ENCODE measurements around the gene SLC39A8.
A peak's percentile ranks its signal among the peaks of the same experiment; 100 is the strongest.

Gene SLC39A8

DNA sequence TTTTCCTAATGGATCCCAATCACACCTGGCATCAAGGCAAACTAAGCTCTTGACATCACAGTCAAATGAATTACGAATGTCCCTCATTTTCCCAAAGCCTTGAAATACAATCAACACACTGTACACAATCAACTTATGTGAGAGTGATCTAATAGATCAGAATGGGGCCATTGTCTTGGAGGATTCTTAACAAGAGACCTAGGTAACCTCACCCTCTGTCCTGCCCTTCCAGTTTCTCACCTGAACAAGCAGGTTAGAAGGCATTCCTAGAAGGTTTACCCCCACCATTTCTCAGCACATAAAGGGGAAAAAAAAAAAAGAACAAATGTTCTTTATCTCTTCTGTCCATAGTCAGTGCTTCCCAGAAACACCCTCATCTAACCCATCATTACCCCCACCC, 6.3 kb downstream of the SLC39A8 start:
- no peak overlapping the region for H3K9ac ChIP-seq (ENCODE audit: low read depth, low read length)
- no peaks in the 10 kb centered on the region for H3K36me3 ChIP-seq (ENCODE audit: insufficient read depth, low read length)
- WGBS, result 94% methylated on average over 1 of the region's 1 CpG
- H3K9me3 ChIP-seq (ENCODE audit: insufficient read depth, low read depth, low read length), result no peaks in the 10 kb centered on the region
- H3K27me3 ChIP-seq (ENCODE audit: insufficient read depth, low read length), result peaks cover 17% of the 10 kb centered on the region
- H3K4me3 ChIP-seq (ENCODE audit: low read length), result no peak overlapping the region
- no peak overlapping the region for H3K27ac ChIP-seq (ENCODE audit: low read depth, low read length)
- peaks cover 59% of the 10 kb centered on the region for H3K4me1 ChIP-seq (ENCODE audit: insufficient read depth, low read length)

DNA sequence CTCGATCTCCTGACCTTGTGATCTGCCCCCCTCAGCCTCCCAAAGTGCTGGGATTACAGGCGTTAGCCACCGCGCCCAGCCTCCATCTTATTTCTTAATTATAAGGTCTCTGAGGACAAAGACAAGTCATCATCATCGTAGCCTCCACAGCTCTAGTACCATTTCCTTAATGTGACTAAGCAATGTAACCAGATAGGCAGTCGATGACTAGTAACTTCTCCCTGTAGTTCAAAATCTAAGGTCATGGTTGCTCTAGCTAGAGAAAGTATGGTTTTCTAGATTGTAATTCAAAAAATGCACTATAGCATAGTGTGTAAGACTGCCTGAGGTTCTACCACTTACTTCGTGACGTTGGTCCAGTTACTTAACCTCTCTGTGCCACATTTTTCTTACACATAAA, 6.9 kb downstream of the SLC39A8 start:
- peaks cover 53% of the 10 kb centered on the region for H3K4me1 ChIP-seq (ENCODE audit: insufficient read depth, low read length)

DNA sequence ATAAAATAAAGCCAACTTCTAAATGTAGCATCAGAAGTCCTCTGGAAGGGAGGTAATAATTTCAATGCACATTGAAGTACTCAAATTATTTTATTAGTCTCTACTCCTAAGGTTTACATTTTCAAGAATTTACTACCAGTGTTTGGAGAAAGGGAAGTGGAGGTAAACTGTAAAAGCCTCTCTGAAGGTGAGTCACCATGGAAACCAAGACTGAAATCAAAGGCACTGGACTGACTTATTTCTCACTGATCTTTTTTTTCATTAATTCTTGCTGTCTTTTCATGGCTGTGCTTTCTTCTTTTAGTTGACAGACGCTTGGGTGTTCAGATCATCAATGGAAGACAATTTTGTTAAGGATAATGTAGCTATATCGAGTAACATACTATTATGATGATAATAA, 9.7 kb downstream of the SLC39A8 start:
- Histone ChIP-seq H3K9me3 (ENCODE audit: insufficient read depth, low read depth, low read length) (no peaks in the 10 kb centered on the region), H3K36me3 (ENCODE audit: insufficient read depth, low read length) (no peaks in the 10 kb centered on the region), H3K4me3 (ENCODE audit: low read length) (no peak overlapping the region), H3K27me3 (ENCODE audit: insufficient read depth, low read length) (no peaks in the 10 kb centered on the region), H3K9ac (ENCODE audit: low read depth, low read length) (no peak overlapping the region), H3K27ac (ENCODE audit: low read depth, low read length) (no peak overlapping the region), H3K4me1 (ENCODE audit: insufficient read depth, low read length) (peaks cover 25% of the 10 kb centered on the region)
- 100% methylated on average over 1 of the region's 2 CpGs for WGBS

More for the DNA sequence above, 6.9 kb downstream of the SLC39A8 start:
- Histone ChIP-seq H3K4me3 (ENCODE audit: low read length) (no peak overlapping the region), H3K9ac (ENCODE audit: low read depth, low read length) (no peak overlapping the region), H3K27ac (ENCODE audit: low read depth, low read length) (no peak overlapping the region), H3K9me3 (ENCODE audit: insufficient read depth, low read depth, low read length) (no peaks in the 10 kb centered on the region), H3K36me3 (ENCODE audit: insufficient read depth, low read length) (no peaks in the 10 kb centered on the region), H3K27me3 (ENCODE audit: insufficient read depth, low read length) (peaks cover 11% of the 10 kb centered on the region)
- WGBS, result 93% methylated on average over 6 of the region's 8 CpGs

DNA sequence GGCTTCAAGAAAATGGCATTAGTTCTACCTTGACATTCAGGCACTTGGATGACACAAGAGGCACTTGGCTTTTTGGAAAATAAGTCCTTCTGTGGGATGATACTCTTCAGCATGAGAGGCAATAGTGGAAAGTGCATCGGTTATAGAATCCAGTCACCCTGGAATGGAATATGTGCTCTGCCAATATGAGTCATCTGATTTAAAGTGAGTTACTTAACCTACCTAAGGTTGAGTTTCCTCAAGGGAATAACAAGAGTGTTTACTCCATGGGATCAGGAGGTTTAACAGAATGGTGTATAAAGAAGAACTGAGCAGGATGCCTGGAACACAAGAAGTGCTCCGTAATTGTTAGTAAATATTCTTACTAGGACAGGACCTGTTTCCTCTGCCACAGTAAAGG, 10.7 kb downstream of the SLC39A8 start:
- no peaks in the 10 kb centered on the region for H3K27me3 ChIP-seq (ENCODE audit: insufficient read depth, low read length)
- no peak overlapping the region for H3K27ac ChIP-seq (ENCODE audit: low read depth, low read length)
- H3K4me3 ChIP-seq (ENCODE audit: low read length), result no peak overlapping the region
- 98% methylated on average over 2 of the region's 2 CpGs for WGBS
- no peaks in the 10 kb centered on the region for H3K9me3 ChIP-seq (ENCODE audit: insufficient read depth, low read depth, low read length)
- peaks cover 25% of the 10 kb centered on the region for H3K4me1 ChIP-seq (ENCODE audit: insufficient read depth, low read length)
- H3K36me3 ChIP-seq (ENCODE audit: insufficient read depth, low read length), result no peaks in the 10 kb centered on the region
- H3K9ac ChIP-seq (ENCODE audit: low read depth, low read length), result no peak overlapping the region

DNA sequence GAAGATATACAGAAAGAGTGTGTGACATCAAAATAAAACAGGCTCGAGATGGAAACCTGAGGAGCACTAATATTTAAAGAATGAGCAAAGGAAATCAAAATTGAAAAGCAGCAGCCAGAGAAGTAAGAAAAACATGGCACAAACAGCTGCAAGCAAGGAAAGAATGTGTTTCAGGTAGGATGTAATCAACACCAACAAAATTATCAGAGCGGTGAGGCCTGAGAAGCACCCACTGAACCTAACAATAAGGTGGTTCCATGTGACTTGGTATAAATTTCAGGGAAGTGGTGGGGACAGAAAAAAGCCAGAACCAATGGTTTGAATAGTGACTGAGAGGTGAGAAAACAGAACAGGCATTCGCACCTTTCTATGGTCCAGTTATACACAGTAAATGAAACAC, 11.5 kb downstream of the SLC39A8 start:
- Histone ChIP-seq H3K36me3 (ENCODE audit: insufficient read depth, low read length) (no peaks in the 10 kb centered on the region), H3K4me1 (ENCODE audit: insufficient read depth, low read length) (peaks cover 21% of the 10 kb centered on the region), H3K4me3 (ENCODE audit: low read length) (no peak overlapping the region), H3K9ac (ENCODE audit: low read depth, low read length) (no peak overlapping the region), H3K27ac (ENCODE audit: low read depth, low read length) (no peak overlapping the region), H3K9me3 (ENCODE audit: insufficient read depth, low read depth, low read length) (no peaks in the 10 kb centered on the region), H3K27me3 (ENCODE audit: insufficient read depth, low read length) (no peaks in the 10 kb centered on the region)
- 92% methylated on average over 3 of the region's 3 CpGs for WGBS

DNA sequence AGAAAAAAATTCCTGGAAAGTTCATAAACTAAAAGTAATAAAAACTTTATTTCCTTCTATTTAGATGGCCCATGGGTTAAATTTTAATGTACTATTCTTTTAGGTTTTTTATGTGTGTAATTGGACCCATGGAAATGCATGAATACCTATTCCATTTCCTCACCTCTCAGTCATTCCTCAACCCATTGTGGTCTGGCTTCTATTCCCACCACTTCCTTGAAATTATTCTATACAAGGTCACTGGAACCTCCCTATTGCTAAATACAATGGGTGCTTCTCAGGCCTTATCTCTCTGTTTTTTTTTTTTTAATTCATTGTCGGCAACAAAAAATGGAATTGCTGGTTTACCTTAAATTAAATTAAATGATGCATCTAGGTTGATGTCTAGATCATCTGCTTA, 17.2 kb downstream of the SLC39A8 start:
- 93% methylated on average over 1 of the region's 1 CpG for WGBS
- Histone ChIP-seq H3K27me3 (ENCODE audit: insufficient read depth, low read length) (no peaks in the 10 kb centered on the region), H3K4me1 (ENCODE audit: insufficient read depth, low read length) (peaks cover 12% of the 10 kb centered on the region), H3K36me3 (ENCODE audit: insufficient read depth, low read length) (no peaks in the 10 kb centered on the region), H3K9me3 (ENCODE audit: insufficient read depth, low read depth, low read length) (no peaks in the 10 kb centered on the region), H3K9ac (ENCODE audit: low read depth, low read length) (no peak overlapping the region), H3K4me3 (ENCODE audit: low read length) (no peak overlapping the region), H3K27ac (ENCODE audit: low read depth, low read length) (no peak overlapping the region)

DNA sequence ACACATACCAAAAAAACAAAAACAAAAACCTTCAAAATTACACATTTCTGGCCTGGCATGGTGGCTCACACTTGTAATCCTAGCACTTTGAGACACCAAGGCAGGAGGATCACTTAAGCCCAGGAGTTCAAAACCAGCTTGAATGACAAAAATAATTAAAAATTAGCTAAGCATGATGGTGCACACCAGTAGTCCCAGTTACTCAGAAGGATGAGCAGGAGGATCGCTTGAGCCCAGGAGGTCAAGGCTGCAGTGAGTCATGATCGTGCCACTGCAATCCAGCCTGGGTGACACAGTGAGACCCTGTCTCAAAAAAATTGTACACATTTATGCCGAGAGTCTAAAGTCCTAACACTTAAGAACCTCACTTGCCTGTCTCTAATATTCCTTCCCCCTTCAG, 18.3 kb downstream of the SLC39A8 start:
- no peaks in the 10 kb centered on the region for H3K9me3 ChIP-seq (ENCODE audit: insufficient read depth, low read depth, low read length)
- no peak overlapping the region for H3K4me3 ChIP-seq (ENCODE audit: low read length)
- WGBS, result 96% methylated on average over 3 of the region's 3 CpGs
- peaks cover 23% of the 10 kb centered on the region for H3K4me1 ChIP-seq (ENCODE audit: insufficient read depth, low read length)
- H3K27ac ChIP-seq (ENCODE audit: low read depth, low read length), result no peak overlapping the region
- H3K27me3 ChIP-seq (ENCODE audit: insufficient read depth, low read length), result no peaks in the 10 kb centered on the region
- no peak overlapping the region for H3K9ac ChIP-seq (ENCODE audit: low read depth, low read length)
- H3K36me3 ChIP-seq (ENCODE audit: insufficient read depth, low read length), result no peaks in the 10 kb centered on the region

DNA sequence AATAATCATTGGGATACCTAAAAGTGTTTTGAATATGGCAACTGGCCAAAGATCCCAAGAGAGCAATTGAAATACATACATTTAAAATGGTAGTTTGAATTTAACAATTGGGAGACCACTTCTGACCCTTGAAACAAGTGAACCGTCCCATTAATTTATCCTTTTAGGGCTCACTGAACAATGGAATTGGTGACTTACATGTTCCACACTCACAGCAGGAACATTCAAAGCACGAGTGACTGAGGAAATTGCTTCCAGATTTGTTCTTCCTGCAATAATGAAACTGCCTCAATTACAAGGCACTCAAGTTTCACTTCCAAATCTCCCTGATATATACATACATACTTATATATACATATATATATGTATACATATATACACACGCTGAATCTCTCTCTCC, 20.6 kb downstream of the SLC39A8 start:
- H3K36me3 ChIP-seq (ENCODE audit: insufficient read depth, low read length), result no peaks in the 10 kb centered on the region
- H3K27ac ChIP-seq (ENCODE audit: low read depth, low read length), result no peak overlapping the region
- H3K4me1 ChIP-seq (ENCODE audit: insufficient read depth, low read length), result peaks cover 36% of the 10 kb centered on the region
- no peaks in the 10 kb centered on the region for H3K27me3 ChIP-seq (ENCODE audit: insufficient read depth, low read length)
- no peaks in the 10 kb centered on the region for H3K9me3 ChIP-seq (ENCODE audit: insufficient read depth, low read depth, low read length)
- no peak overlapping the region for H3K9ac ChIP-seq (ENCODE audit: low read depth, low read length)
- 90% methylated on average over 3 of the region's 3 CpGs for WGBS
- H3K4me3 ChIP-seq (ENCODE audit: low read length), result no peak overlapping the region

DNA sequence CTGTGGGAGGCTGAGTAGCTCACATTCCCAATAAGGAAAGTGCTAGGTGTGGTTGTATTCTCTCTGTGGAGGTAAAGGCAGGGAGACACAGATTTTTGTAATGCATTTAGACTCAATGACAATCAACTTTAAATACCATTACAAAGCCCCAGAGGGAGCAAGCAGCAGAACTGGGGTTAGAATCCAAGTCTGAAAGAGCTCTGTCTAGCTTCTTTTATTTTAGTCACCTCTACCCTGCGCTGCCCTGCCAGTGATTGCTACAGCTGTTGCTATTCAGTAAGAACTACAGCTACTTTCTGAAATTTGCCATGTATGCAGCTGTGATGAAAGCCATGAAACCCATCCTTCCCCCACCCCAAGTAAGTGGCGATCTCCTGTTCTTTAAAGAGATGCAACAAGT, 22.5 kb downstream of the SLC39A8 start:
- Histone ChIP-seq H3K9me3 (ENCODE audit: insufficient read depth, low read depth, low read length) (no peaks in the 10 kb centered on the region), H3K36me3 (ENCODE audit: insufficient read depth, low read length) (no peaks in the 10 kb centered on the region), H3K4me1 (ENCODE audit: insufficient read depth, low read length) (peaks cover 52% of the 10 kb centered on the region), H3K9ac (ENCODE audit: low read depth, low read length) (no peak overlapping the region), H3K27me3 (ENCODE audit: insufficient read depth, low read length) (no peaks in the 10 kb centered on the region), H3K4me3 (ENCODE audit: low read length) (no peak overlapping the region), H3K27ac (ENCODE audit: low read depth, low read length) (peak overlapping the region; percentile 47; the same call in 1 of the 2 replicates)
- WGBS, result 85% methylated on average over 2 of the region's 2 CpGs

DNA sequence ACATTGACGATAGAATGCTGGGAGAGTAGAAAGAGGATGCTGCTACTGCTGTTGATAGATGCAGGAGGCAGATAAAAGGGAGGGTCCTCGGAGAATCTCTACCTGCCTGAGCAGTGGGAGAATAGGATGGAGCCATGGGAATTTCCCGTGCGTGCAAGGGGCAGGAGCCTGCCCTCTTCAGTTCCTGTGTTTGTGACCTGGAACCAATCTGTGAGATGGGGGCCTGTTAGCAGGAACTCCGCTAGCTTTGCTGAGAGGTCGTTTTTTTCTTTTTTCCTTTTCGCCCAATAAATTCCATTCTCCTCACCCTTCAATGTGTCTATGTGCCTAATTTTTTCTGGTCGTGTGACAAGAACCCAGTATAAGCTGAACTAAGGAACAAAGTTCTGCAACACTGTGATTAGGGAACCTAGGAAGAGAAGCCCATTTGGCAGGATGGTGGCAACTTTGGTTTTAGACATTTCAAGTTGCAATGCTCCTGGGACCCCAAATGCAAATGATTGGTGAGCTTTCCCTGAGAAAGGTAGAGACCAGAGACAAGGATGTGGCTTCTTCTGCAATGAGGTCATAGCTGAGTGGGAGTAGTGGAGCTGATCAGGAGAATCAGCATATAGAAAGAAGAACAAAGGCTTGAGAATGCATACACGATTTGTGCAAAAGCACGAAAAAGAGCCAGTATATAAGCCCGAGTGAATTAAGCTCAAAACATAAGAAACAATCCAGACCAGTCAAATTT, 23.9 kb downstream of the SLC39A8 start:
- Histone ChIP-seq H3K27ac (ENCODE audit: low read depth, low read length) (peak overlapping the region; percentile 47; the same call in 1 of the 2 replicates), H3K27me3 (ENCODE audit: insufficient read depth, low read length) (no peaks in the 10 kb centered on the region), H3K36me3 (ENCODE audit: insufficient read depth, low read length) (no peaks in the 10 kb centered on the region), H3K9ac (ENCODE audit: low read depth, low read length) (no peak overlapping the region), H3K9me3 (ENCODE audit: insufficient read depth, low read depth, low read length) (no peaks in the 10 kb centered on the region), H3K4me1 (ENCODE audit: insufficient read depth, low read length) (peaks cover 52% of the 10 kb centered on the region), H3K4me3 (ENCODE audit: low read length) (no peak overlapping the region)
- 70% methylated on average over 11 of the region's 11 CpGs for WGBS

DNA sequence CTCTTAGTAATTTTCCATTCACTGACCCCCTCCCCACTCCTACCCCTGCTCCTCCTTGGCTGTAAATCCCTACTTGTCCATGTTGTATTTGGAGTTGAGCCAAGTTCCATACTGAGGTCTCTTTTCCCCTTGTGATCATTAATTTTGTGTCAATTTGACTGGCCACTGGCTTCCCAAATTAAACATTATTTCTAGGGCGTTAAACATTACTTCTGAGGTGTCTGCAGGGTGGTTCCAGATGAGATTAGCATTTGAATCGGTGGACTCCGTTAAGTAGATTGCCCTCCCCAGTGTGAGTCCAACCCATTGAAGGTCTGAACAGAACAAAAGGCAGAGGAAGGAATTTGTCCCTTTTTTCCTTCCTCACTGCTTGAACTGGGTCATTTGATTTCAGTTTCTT, 25.7 kb downstream of the SLC39A8 start:
- Histone ChIP-seq H3K27me3 (ENCODE audit: insufficient read depth, low read length) (no peaks in the 10 kb centered on the region), H3K9ac (ENCODE audit: low read depth, low read length) (no peak overlapping the region), H3K4me1 (ENCODE audit: insufficient read depth, low read length) (peaks cover 50% of the 10 kb centered on the region), H3K36me3 (ENCODE audit: insufficient read depth, low read length) (no peaks in the 10 kb centered on the region), H3K27ac (ENCODE audit: low read depth, low read length) (peak overlapping the region; percentile 72), H3K9me3 (ENCODE audit: insufficient read depth, low read depth, low read length) (no peaks in the 10 kb centered on the region), H3K4me3 (ENCODE audit: low read length) (peak overlapping the region; percentile 10; the same call in 1 of the 2 replicates)
- WGBS, result 8% methylated on average over 3 of the region's 3 CpGs

DNA sequence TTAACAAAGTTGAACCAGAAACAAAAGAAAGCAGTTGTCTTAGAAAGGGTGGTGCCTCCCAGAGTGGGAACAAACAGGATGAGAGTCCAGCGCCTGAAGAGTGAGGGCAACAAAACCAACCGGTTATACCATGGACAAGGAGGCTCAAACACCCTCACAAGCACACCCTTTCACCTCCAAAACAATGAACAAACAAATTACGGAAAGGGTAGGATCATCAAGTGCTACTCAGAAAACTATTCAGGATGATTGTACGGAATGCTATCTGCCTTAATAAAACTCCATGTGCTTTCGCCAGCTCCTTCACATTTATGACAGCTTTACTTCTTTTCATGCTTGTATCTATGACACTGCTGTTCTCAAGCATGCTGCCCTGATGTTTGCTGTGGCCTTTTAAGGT, 26.8 kb downstream of the SLC39A8 start:
- H3K27ac ChIP-seq (ENCODE audit: low read depth, low read length), result no peak overlapping the region
- 93% methylated on average over 5 of the region's 5 CpGs for WGBS

More for the DNA sequence above, 26.8 kb downstream of the SLC39A8 start:
- Histone ChIP-seq H3K36me3 (ENCODE audit: insufficient read depth, low read length) (no peaks in the 10 kb centered on the region), H3K4me1 (ENCODE audit: insufficient read depth, low read length) (peaks cover 44% of the 10 kb centered on the region), H3K27me3 (ENCODE audit: insufficient read depth, low read length) (no peaks in the 10 kb centered on the region), H3K9ac (ENCODE audit: low read depth, low read length) (no peak overlapping the region), H3K4me3 (ENCODE audit: low read length) (no peak overlapping the region), H3K9me3 (ENCODE audit: insufficient read depth, low read depth, low read length) (no peaks in the 10 kb centered on the region)

Measured in HUES64 (cell line).